CD4-positive, alpha-beta T cell treated with Interleukin-1 beta for 1 hour (primary cell): ENCODE results near the gene GTF2I.
A peak's percentile ranks its signal among the peaks of the same experiment; 100 is the strongest.
"Not testable (repeated sequence)": the region's sequence is repeated elsewhere in the genome, so short reads cannot be mapped to it uniquely, and the experiment has no call there.

Experiments
- DNase-seq, 2 donors: peaks; one replicate each; pipeline ENCODE4 v3.0.0-alpha.2; 2020 to 2022

GTF2I gene

GRCh38 chr7:74783595-74783994, 126.1 kb downstream of the GTF2I start:
- not testable (repeated sequence) for DNase-seq

DNA sequence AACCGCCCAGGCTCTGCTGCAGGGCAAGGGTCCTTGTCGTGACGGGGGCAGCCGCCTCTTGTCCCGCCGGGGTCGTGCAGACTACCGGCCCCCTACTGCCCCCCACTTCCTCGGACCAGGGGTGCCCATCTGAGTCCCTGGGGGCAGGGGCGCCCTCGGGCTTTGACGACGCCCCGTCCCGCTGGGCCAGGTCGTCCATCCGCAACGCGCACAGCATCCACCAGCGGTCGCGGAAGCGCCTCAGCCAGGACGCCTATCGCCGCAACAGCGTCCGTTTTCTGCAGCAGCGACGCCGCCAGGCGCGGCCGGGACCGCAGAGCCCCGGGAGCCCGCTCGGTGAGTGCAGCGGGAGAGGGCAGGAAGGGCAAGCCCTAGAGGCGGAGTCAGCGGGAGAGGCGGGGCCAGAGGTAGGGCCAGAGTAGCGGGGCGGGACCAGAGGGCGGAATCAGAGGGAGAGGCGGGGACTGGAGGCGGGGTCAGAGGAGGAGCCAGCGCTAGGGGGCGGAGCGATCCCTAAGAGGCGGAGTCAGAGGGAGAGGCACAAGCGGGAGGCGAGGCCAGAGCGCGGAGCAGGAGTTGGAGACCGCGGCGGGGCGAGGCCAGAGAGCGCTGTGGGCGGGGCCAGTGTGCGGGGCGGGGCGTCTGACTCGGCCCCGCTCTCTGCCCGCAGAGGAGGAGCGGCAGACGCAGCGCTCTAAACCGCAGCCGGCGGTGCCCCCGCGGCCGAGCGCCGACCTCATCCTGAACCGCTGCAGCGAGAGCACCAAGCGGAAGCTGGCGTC, 131.0 kb downstream of the GTF2I start:
- peak; percentile 95 to 97 for DNase-seq

DNA sequence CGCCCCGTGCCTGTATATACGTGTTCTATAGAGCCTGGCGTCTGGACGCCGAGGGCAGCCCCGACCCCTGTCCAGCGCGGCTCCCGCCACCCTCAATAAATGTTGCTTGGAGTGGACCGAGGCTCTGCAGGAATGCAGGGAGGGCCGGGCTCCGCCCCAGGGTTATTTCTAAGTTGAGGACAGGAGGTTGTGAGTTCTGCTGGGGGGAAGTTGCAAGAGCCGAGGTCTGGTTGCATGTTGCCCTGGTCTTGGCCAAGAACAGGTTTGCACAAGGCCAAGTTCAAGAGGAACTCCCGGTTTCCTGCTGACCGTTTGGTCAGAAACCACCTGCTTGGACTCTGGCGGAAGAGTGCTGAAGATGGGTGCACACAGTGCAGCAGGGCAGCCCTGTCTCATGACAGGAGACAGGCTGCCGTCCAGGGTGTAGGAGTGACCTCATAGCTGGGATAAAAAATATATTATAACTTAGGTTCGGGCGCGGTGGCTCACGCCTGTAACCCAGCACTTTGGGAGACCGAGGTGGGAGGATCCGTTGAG, 131.8 kb downstream of the GTF2I start:
- DNase-seq: not testable (repeated sequence)

GRCh38 chr7:74797848-74798622, 140.5 kb downstream of the GTF2I start:
- not testable (repeated sequence) for DNase-seq

- DNase-seq: not testable (repeated sequence)
These were observed 141.1 kb downstream of the GTF2I start for GRCh38 chr7:74798644-74799043.
